Upper lobe of left lung (tissue), 6 donors: ENCODE data around the gene RUNX2. TPM values are rescaled to one million over a fixed set of nuclear protein-coding genes. Genes with fewer than 3 reads are reported as not detected.
A peak's percentile ranks its signal among the peaks of the same experiment; 100 is the strongest.

Experiments used
- ATAC-seq, 2 donors: fragments of 200-7000 bp; cut with Tn5 transposase; one replicate each; pipeline ENCODE4 v1.9.1; 2022; ENCODE audit warnings: mild to moderate bottlenecking in 2 of 2, moderate library complexity in 2 of 2; ENCODE audit not compliant: low FRiP score in 2 of 2
- DNase-seq, 2 donors: peaks; one replicate each; pipeline ENCODE4 v3.0.0-alpha.2; 2019 to 2020
- H3K27ac ChIP-seq, 4 donors: fragments of 200-600 bp; sonication (generic); one replicate each; pipeline ENCODE4 v1.5.1; 2016 to 2019
- H3K27me3 ChIP-seq, 4 donors: fragments of 200-600 bp; sonication (generic); one replicate each; pipeline ENCODE4 v1.5.1; 2017 to 2019
- H3K36me3 ChIP-seq, 4 donors: fragments of 200-600 bp; sonication (generic); one replicate each; pipeline ENCODE4 v1.5.1; 2016 to 2019
- H3K4me1 ChIP-seq, 4 donors: fragments of 200-600 bp; sonication (generic); one replicate each; pipeline ENCODE4 v1.5.1; 2018 to 2019
- H3K4me3 ChIP-seq, 4 donors: fragments of 200-600 bp; sonication (generic); one replicate each; pipeline ENCODE4 v1.5.1; 2017 to 2019; ENCODE audit warnings: mild to moderate bottlenecking in 2 of 4, moderate library complexity in 1 of 4
- H3K9me3 ChIP-seq, 4 donors: fragments of 200-600 bp; sonication (generic); one replicate each; pipeline ENCODE4 v1.5.1; 2018 to 2019
- CTCF ChIP-seq, 6 experiments: fragments of 450-650 bp in 4 of 6; fragments of 200-600 bp in 2 of 6; sonication (generic) in 2 of 6; IDR thresholded peaks; one replicate each; pipeline ENCODE4 v1.5.1; 2016 to 2019; ENCODE audit warnings: antibody characterized with exemption in 6 of 6
- EP300 ChIP-seq, 4 donors: sonication (generic); formaldehyde crosslinking; IDR thresholded peaks; one replicate each; pipeline ENCODE4 v1.5.1; 2017; ENCODE audit warnings: antibody characterized with exemption in 4 of 4, control low read depth in 2 of 4
- POLR2A ChIP-seq, 4 donors: fragments of 450-650 bp; IDR thresholded peaks; one replicate each; pipeline ENCODE4 v1.5.1; 2016 to 2017; ENCODE audit warnings: antibody characterized with exemption in 4 of 4, mild to moderate bottlenecking in 2 of 4
- POLR2AphosphoS5 ChIP-seq, 2 donors: sonication (generic); formaldehyde crosslinking; IDR thresholded peaks; one replicate each; pipeline ENCODE4 v1.5.1; 2017; ENCODE audit warnings: antibody characterized with exemption in 2 of 2
- WGBS, 2 donors: methylation state at CpG; one replicate each; pipeline ENCODE4 v1.1.5; 2017 to 2018; 5-methylcytosine and 5-hydroxymethylcytosine counted together
- total RNA-seq, 6 donors: library from RNA; depleted of rRNA in 4 of 6; stranded (reverse); fragments of >200 nt in 4 of 6; gene quantifications; one replicate each; pipeline versions ENCODE4 v1.1.0 to v1.2.1, GENCODE V29; 2016 to 2021
- donor health status: DM: no; HTN: no; CAD: no; lungs with moderate emphysema.
- donor health status: DM: no; HTN: yes; CAD: no; lungs with severe emphysema.

RUNX2 gene
- total RNA-seq, 6 donors from 2014 or later, result 2.6 to 12.2 (median 5.5) TPM

- Histone ChIP-seq H3K9me3 (no peaks in the 10 kb centered on the region), H3K4me1 (peaks cover 0 to 7% (median 5%) of the 10 kb centered on the region in 4 donors), H3K27me3 (no peaks in the 10 kb centered on the region), H3K4me3 (no peak overlapping the region), H3K27ac (no peak overlapping the region), H3K36me3 (no peaks in the 10 kb centered on the region)
- no peak for DNase-seq
- no peak for ATAC-seq
- TF ChIP-seq POLR2A (IDR thresholded peaks at IDR 0.05), result no peak
- TF ChIP-seq POLR2AphosphoS5 (IDR thresholded peaks at IDR 0.05), result no peak
- no peak for TF ChIP-seq EP300 (IDR thresholded peaks at IDR 0.05)
- no peak for TF ChIP-seq CTCF (IDR thresholded peaks at IDR 0.05)
- 31 to 64% methylated on average over 4 of the region's 4 CpGs for WGBS, 2 donors
Observed at GRCh38 chr6:45535933-45536332, 207.8 kb downstream of the RUNX2 start.

GRCh38 chr6:45537539-45537938 is 209.4 kb downstream of the RUNX2 start:
- ATAC-seq, result no peak
- no peak overlapping the region for H3K4me3 ChIP-seq
- H3K36me3 ChIP-seq, result no peaks in the 10 kb centered on the region
- no peak overlapping the region for H3K27ac ChIP-seq
- no peak for TF ChIP-seq POLR2AphosphoS5 (IDR thresholded peaks at IDR 0.05)
- TF ChIP-seq POLR2A (IDR thresholded peaks at IDR 0.05), result no peak
- no peak for TF ChIP-seq EP300 (IDR thresholded peaks at IDR 0.05)
- no peak for TF ChIP-seq CTCF (IDR thresholded peaks at IDR 0.05)
- peaks cover 0 to 7% (median 5%) of the 10 kb centered on the region in 4 donors for H3K4me1 ChIP-seq
- no peak for DNase-seq
- no peaks in the 10 kb centered on the region for H3K27me3 ChIP-seq
- H3K9me3 ChIP-seq, result no peaks in the 10 kb centered on the region
- 89 to 94% methylated on average over 6 of the region's 6 CpGs for WGBS, 2 donors

GRCh38 chr6:45538641-45539547 is 210.8 kb downstream of the RUNX2 start:
- Histone ChIP-seq H3K36me3 (no peaks in the 10 kb centered on the region), H3K4me3 (no peak overlapping the region), H3K4me1 (peaks cover 0 to 7% (median 5%) of the 10 kb centered on the region in 4 donors), H3K9me3 (no peaks in the 10 kb centered on the region), H3K27ac (no peak overlapping the region), H3K27me3 (no peaks in the 10 kb centered on the region)
- no peak for TF ChIP-seq POLR2A (IDR thresholded peaks at IDR 0.05)
- no peak for TF ChIP-seq POLR2AphosphoS5 (IDR thresholded peaks at IDR 0.05)
- TF ChIP-seq CTCF (IDR thresholded peaks at IDR 0.05), result no peak
- TF ChIP-seq EP300 (IDR thresholded peaks at IDR 0.05), result no peak
- 52% methylated on average over 8 of the region's 8 CpGs for WGBS, 2 donors
- DNase-seq, result no peak
- peak in 1 of 2 donors; percentile 46 for ATAC-seq

GRCh38 chr6:45540375-45540920 is 212.3 kb downstream of the RUNX2 start:
- Histone ChIP-seq H3K4me3 (no peak overlapping the region), H3K27me3 (no peaks in the 10 kb centered on the region), H3K9me3 (no peaks in the 10 kb centered on the region), H3K27ac (no peak overlapping the region), H3K36me3 (no peaks in the 10 kb centered on the region), H3K4me1 (peaks cover 0 to 7% (median 5%) of the 10 kb centered on the region in 4 donors)
- 74 to 82% methylated on average over 6 of the region's 6 CpGs for WGBS, 2 donors
- DNase-seq (no peak), ATAC-seq (no peak)
- TF ChIP-seq CTCF (IDR thresholded peaks at IDR 0.05) (no peak), POLR2A (IDR thresholded peaks at IDR 0.05) (no peak), POLR2AphosphoS5 (IDR thresholded peaks at IDR 0.05) (no peak), EP300 (IDR thresholded peaks at IDR 0.05) (no peak)
